B cell (primary cell): Measurements from ENCODE around the gene FAM118A. TPM values are rescaled to one million over a fixed set of nuclear protein-coding genes. Genes with fewer than 3 reads are reported as not detected.

ENCODE experiments used
- ATAC-seq: fragments of 200-7000 bp; cut with Tn5 transposase; one replicate; pipeline ENCODE4 v1.10.0; 2021; ENCODE audit warnings: low read depth, mild to moderate bottlenecking, moderate number of reproducible peaks, moderate library complexity
- CTCF ChIA-PET: fragments of 350-600 bp; sonication (Branson Sonifier 250); formaldehyde crosslinking; loops from one replicate; lab custom pipeline; 2021; ENCODE audit warnings: antibody characterized with exemption, inconsistent platforms; lab: Charles Lee
- POLR2A ChIA-PET: fragments of 350-600 bp; sonication (Branson Sonifier 250); formaldehyde crosslinking; loops from one replicate; lab custom pipeline; 2021; ENCODE audit warnings: antibody characterized with exemption; lab: Charles Lee
- DNase-seq: peaks from one replicate; pipeline ENCODE4 v3.0.0; 2013
- H2AFZ ChIP-seq: 2 replicates; pipeline ENCODE4 v1.6.1; 2012; ENCODE audit warnings: mild to moderate bottlenecking, low read depth, low read length; ENCODE audit not compliant: insufficient read depth, poor library complexity, severe bottlenecking
- H3K27ac ChIP-seq, 2 donors: 1 replicate in 1 of 2; 2 replicates in 1 of 2; pipeline ENCODE4 v1.5.1; 2012 to 2013; ENCODE audit warnings: low read length in 2 of 2, mild to moderate bottlenecking in 2 of 2, moderate library complexity in 1 of 2
- H3K27me3 ChIP-seq, 4 experiments: fragments of 200-600 bp in 1 of 4; sonication (generic) in 1 of 4; replicated peaks in 1 of 4; 1 replicate in 2 of 4; 2 replicates in 2 of 4; pipeline versions ENCODE4 v1.6.1 to v1.7.0; 2013 to 2016; ENCODE audit warnings: low read length in 3 of 4, mild to moderate bottlenecking in 2 of 4, mixed read lengths in 1 of 4, moderate library complexity in 1 of 4; ENCODE audit not compliant: insufficient read depth in 4 of 4, control insufficient read depth in 3 of 4; ENCODE audit errors: control extremely low read depth in 1 of 4
- H3K36me3 ChIP-seq, 2 experiments: replicated peaks in 1 of 2; 1 replicate in 1 of 2; 2 replicates in 1 of 2; pipeline versions ENCODE4 v1.6.1 to v1.7.1; 2013; ENCODE audit warnings: low read length in 1 of 2; ENCODE audit not compliant: insufficient read depth in 2 of 2, control insufficient read depth in 1 of 2; ENCODE audit errors: control extremely low read depth in 1 of 2, extremely low read depth in 1 of 2
- H3K4me1 ChIP-seq, 2 donors: fragments of 200-600 bp in 1 of 2; sonication (generic) in 1 of 2; 1 replicate in 1 of 2; 2 replicates in 1 of 2; pipeline versions ENCODE4 v1.5.1 to v1.6.1; 2013 to 2017; ENCODE audit warnings: low read length in 2 of 2; ENCODE audit not compliant: control insufficient read depth in 2 of 2, insufficient read depth in 2 of 2
- H3K4me2 ChIP-seq: replicated peaks from 2 replicates; pipeline ENCODE3; 2012; ENCODE audit warnings: mild to moderate bottlenecking, low read depth, low read length; ENCODE audit not compliant: poor library complexity, severe bottlenecking
- H3K4me3 ChIP-seq, 5 experiments: fragments of 200-600 bp in 1 of 5; sonication (generic) in 1 of 5; 1 replicate in 3 of 5; 2 replicates in 2 of 5; pipeline versions ENCODE4 v1.5.1 to v1.7.0; 2011 to 2016; ENCODE audit warnings: low read length in 4 of 5, mild to moderate bottlenecking in 4 of 5, low read depth in 2 of 5, control low read depth in 1 of 5, moderate library complexity in 1 of 5; ENCODE audit not compliant: insufficient read depth in 1 of 5; ENCODE audit errors: control extremely low read depth in 1 of 5, extremely low read depth in 1 of 5
- H3K79me2 ChIP-seq: fragments of 200-600 bp; sonication (generic); one replicate; pipeline ENCODE4 v1.6.0; 2016; ENCODE audit warnings: low read length; ENCODE audit not compliant: control insufficient read depth, insufficient read depth
- H3K9ac ChIP-seq: fragments of 200-600 bp; sonication (generic); 2 replicates; pipeline ENCODE4 v1.6.1; 2017; ENCODE audit warnings: mild to moderate bottlenecking, low read length, moderate library complexity
- H3K9me3 ChIP-seq, 3 donors: one replicate each; pipeline versions ENCODE4 v1.6.1 to v1.7.1; 2013; ENCODE audit warnings: low read length in 2 of 3; ENCODE audit not compliant: control insufficient read depth in 2 of 3, insufficient read depth in 1 of 3; ENCODE audit errors: control extremely low read depth in 1 of 3
- H4K20me1 ChIP-seq: 2 replicates; pipeline ENCODE4 v1.6.0; 2012; ENCODE audit warnings: mild to moderate bottlenecking, low read length; ENCODE audit not compliant: insufficient read depth, control insufficient read depth, poor library complexity, severe bottlenecking
- H3K27ac Mint-ChIP-seq: one replicate; pipeline ENCODE4 v1.8.0; 2021; ENCODE audit warnings: mixed read lengths
- H3K27me3 Mint-ChIP-seq: one replicate; pipeline ENCODE4 v1.8.0; 2021; ENCODE audit warnings: mixed read lengths
- H3K4me1 Mint-ChIP-seq: one replicate; pipeline ENCODE4 v1.8.0; 2021; ENCODE audit warnings: mixed read lengths
- H3K4me3 Mint-ChIP-seq: one replicate; pipeline ENCODE4 v1.8.0; 2021; ENCODE audit warnings: mixed read lengths
- H3K9me3 Mint-ChIP-seq: one replicate; pipeline ENCODE4 v1.8.0; 2022; ENCODE audit warnings: mixed read lengths; ENCODE audit not compliant: insufficient read depth
- CTCF ChIP-seq: fragments of 200-600 bp; IDR thresholded peaks from one replicate; pipeline ENCODE4 v1.8.0; 2022; ENCODE audit warnings: antibody characterized with exemption, mild to moderate bottlenecking
- EZH2 ChIP-seq: IDR thresholded peaks from 2 replicates; pipeline ENCODE4 v1.6.1; 2012; ENCODE audit warnings: borderline replicate concordance, low read depth, mild to moderate bottlenecking, moderate library complexity, low read length; ENCODE audit not compliant: insufficient read depth, poor library complexity, severe bottlenecking
- WGBS: methylation state at CpG from one replicate; pipeline ENCODE4 v1.1.5; 2013; ENCODE audit warnings: missing lambda C conversion rate; ENCODE audit not compliant: insufficient coverage; 5-methylcytosine and 5-hydroxymethylcytosine counted together
- intact Hi-C: fragments of 100-400 bp; cut with micrococcal nuclease; formaldehyde crosslinking; loops from one replicate; pipeline ENCODE4 v1.10.0; 2022
- polyA plus RNA-seq: library from polyadenylated mRNA; depleted of rRNA; stranded (reverse); fragments of >200 nt; gene quantifications from 2 replicates; pipeline ENCODE4 v1.2.3, GENCODE V29; 2012
- total RNA-seq, 2 donors: library from RNA; stranded (reverse); fragments of 120-200 nt in 1 of 2; gene quantifications; 1 replicate in 1 of 2; 2 replicates in 1 of 2; pipeline versions ENCODE4 v1.2.3 to v1.2.4, GENCODE V29; 2013 to 2022

FAM118A gene
- total and polyA plus RNA-seq, 2 donors (not counting 1 experiment from before 2014, with no cell fraction given): 66.5 to 216 TPM

GRCh38 chr22:45312856-45313255 lies 3.1 kb downstream of the FAM118A start:
- Histone ChIP-seq H3K27ac (no peak overlapping the region), H3K4me2 (no peak overlapping the region), H3K36me3 (peaks cover 0 to 4% of the 10 kb centered on the region in 2 experiments), H3K9me3 (no peaks in the 10 kb centered on the region), H3K79me2 (peaks cover 69% of the 10 kb centered on the region), H3K27me3 (no peaks in the 10 kb centered on the region), H2AFZ (no peak overlapping the region), H3K4me1 (peaks cover 23 to 31% of the 10 kb centered on the region in 2 donors), H3K4me3 (no peak overlapping the region), H3K9ac (no peak overlapping the region), H4K20me1 (no peaks in the 10 kb centered on the region)
- Mint-ChIP-seq H3K4me3 (peak overlapping the region; percentile 8), H3K27ac (no peak overlapping the region), H3K9me3 (no peaks in the 10 kb centered on the region), H3K4me1 (peaks cover 45% of the 10 kb centered on the region), H3K27me3 (no peaks in the 10 kb centered on the region)
- intact Hi-C loops: no loop called here
- TF ChIP-seq CTCF: no peak
- TF ChIP-seq EZH2: no peak
- no peak for DNase-seq
- POLR2A ChIA-PET: no interaction called here
- ATAC-seq: no peak
- CTCF ChIA-PET: interaction anchor here (1.1 to 1.2 kb wide), 3 partner anchors 9 to 121 kb away, joined by 3 read pairs; no protein-coding TSS in a partner anchor
- 100% methylated on average over 3 of the region's 4 CpGs for WGBS

GRCh38 chr22:45314054-45314721 lies 4.5 kb downstream of the FAM118A start:
- DNase-seq: no peak
- peaks cover 29 to 35% of the 10 kb centered on the region in 2 donors for H3K4me1 ChIP-seq
- intact Hi-C loops: no loop called here
- no peaks in the 10 kb centered on the region for H3K9me3 ChIP-seq
- WGBS: 80% methylated on average over 6 of the region's 8 CpGs
- no peak overlapping the region for H3K27ac Mint-ChIP-seq
- H3K9ac ChIP-seq: no peak overlapping the region
- ChIA-PET POLR2A (no interaction called here), CTCF (interaction anchor here (1.2 kb wide), 1 partner anchor 120 kb away, joined by 3 read pairs; no protein-coding TSS in a partner anchor)
- no peaks in the 10 kb centered on the region for H3K27me3 Mint-ChIP-seq
- ATAC-seq: no peak
- peaks cover 0 to 4% of the 10 kb centered on the region in 2 experiments for H3K36me3 ChIP-seq
- H3K4me3 ChIP-seq: no peak overlapping the region
- H3K9me3 Mint-ChIP-seq: no peaks in the 10 kb centered on the region
- peaks cover 51% of the 10 kb centered on the region for H3K4me1 Mint-ChIP-seq
- no peak for TF ChIP-seq CTCF
- no peak for TF ChIP-seq EZH2
- H3K79me2 ChIP-seq: peaks cover 81% of the 10 kb centered on the region
- no peaks in the 10 kb centered on the region for H3K27me3 ChIP-seq
- H3K4me2 ChIP-seq: no peak overlapping the region
- no peak overlapping the region for H3K4me3 Mint-ChIP-seq
- H2AFZ ChIP-seq: no peak overlapping the region
- H4K20me1 ChIP-seq: no peaks in the 10 kb centered on the region
- H3K27ac ChIP-seq: no peak overlapping the region
